ENCODE data around the gene ENTREP1. TPM values are rescaled to one million over a fixed set of nuclear protein-coding genes. Genes with fewer than 3 reads are reported as not detected.

ENTREP1 gene
- total RNA-seq, 2 donors from 2014 or later: 13.7 to 25.8 TPM

- Mint-ChIP-seq H3K9me3 (no peaks in the 10 kb centered on the region), H3K4me1 (peaks cover 9% of the 10 kb centered on the region), H3K36me3 (ENCODE audit: low read depth) (peaks cover 39% of the 10 kb centered on the region), H3K27me3 (ENCODE audit: insufficient read depth) (no peaks in the 10 kb centered on the region), H3K4me3 (no peak overlapping the region), H3K27ac (peak overlapping the region; percentile 31)
- H3K27ac ChIP-seq (ENCODE audit: low read depth, low read length): no peak overlapping the region
- peaks cover 5% of the 10 kb centered on the region for H3K36me3 ChIP-seq (ENCODE audit: control insufficient read depth, insufficient read depth, low read length)
- H3K9ac ChIP-seq (ENCODE audit: extremely low read depth, low read length, poor library complexity, severe bottlenecking): no peak overlapping the region
- H3K27me3 ChIP-seq (ENCODE audit: control insufficient read depth, insufficient read depth, low read length, poor library complexity, severe bottlenecking): no peaks in the 10 kb centered on the region
- 84 to 87% methylated on average over 3 of the region's 3 CpGs for WGBS, 2 experiments (ENCODE audit: insufficient coverage in 1 of 2, insufficient read length in 1 of 2)
- DNase-seq: no peak
- no peaks in the 10 kb centered on the region for H3K9me3 ChIP-seq (ENCODE audit: control insufficient read depth, low read length)
- no peak overlapping the region for H3K4me3 ChIP-seq (ENCODE audit: low read length)
- peaks cover 3% of the 10 kb centered on the region for H3K4me1 ChIP-seq (ENCODE audit: control insufficient read depth, insufficient read depth, low read length)
- TF ChIP-seq, protein P1, sequence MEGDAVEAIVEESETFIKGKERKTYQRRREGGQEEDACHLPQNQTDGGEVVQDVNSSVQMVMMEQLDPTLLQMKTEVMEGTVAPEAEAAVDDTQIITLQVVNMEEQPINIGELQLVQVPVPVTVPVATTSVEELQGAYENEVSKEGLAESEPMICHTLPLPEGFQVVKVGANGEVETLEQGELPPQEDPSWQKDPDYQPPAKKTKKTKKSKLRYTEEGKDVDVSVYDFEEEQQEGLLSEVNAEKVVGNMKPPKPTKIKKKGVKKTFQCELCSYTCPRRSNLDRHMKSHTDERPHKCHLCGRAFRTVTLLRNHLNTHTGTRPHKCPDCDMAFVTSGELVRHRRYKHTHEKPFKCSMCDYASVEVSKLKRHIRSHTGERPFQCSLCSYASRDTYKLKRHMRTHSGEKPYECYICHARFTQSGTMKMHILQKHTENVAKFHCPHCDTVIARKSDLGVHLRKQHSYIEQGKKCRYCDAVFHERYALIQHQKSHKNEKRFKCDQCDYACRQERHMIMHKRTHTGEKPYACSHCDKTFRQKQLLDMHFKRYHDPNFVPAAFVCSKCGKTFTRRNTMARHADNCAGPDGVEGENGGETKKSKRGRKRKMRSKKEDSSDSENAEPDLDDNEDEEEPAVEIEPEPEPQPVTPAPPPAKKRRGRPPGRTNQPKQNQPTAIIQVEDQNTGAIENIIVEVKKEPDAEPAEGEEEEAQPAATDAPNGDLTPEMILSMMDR (conservative IDR thresholded peaks at IDR 0.05): no peak
Measured at GRCh38 chr9:69376651-69377050, 51.6 kb downstream of the ENTREP1 start.

DNA sequence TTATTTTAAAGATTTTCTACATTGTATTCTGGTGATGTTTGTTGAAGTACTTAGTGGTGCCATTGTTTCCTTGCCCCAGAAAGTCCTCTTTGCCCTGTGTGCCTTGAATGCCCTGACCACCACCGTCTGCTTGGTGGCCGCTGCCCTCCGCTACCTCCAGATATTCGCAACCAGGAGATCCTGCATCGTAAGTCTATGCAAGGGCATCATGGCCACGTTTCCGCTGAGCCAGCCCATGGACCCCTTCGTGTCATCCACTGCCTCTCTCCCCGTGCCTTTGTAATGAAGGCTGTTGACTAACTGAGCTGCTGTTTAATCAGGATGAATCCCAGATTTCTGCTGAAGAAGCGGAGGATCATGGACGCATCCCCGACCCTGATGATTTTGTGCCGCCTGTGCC lies 52.3 kb downstream of the ENTREP1 start:
- no peak overlapping the region for H3K4me3 ChIP-seq (ENCODE audit: low read length)
- TF ChIP-seq, protein P1 (conservative IDR thresholded peaks at IDR 0.05): no peak
- Mint-ChIP-seq H3K9me3 (no peaks in the 10 kb centered on the region), H3K4me3 (no peak overlapping the region), H3K27ac (no peak overlapping the region), H3K27me3 (ENCODE audit: insufficient read depth) (no peaks in the 10 kb centered on the region), H3K4me1 (peaks cover 12% of the 10 kb centered on the region), H3K36me3 (ENCODE audit: low read depth) (peaks cover 36% of the 10 kb centered on the region)
- peaks cover 1% of the 10 kb centered on the region for H3K36me3 ChIP-seq (ENCODE audit: control insufficient read depth, insufficient read depth, low read length)
- no peaks in the 10 kb centered on the region for H3K27me3 ChIP-seq (ENCODE audit: control insufficient read depth, insufficient read depth, low read length, poor library complexity, severe bottlenecking)
- no peaks in the 10 kb centered on the region for H3K9me3 ChIP-seq (ENCODE audit: control insufficient read depth, low read length)
- peaks cover 3% of the 10 kb centered on the region for H3K4me1 ChIP-seq (ENCODE audit: control insufficient read depth, insufficient read depth, low read length)
- H3K27ac ChIP-seq (ENCODE audit: low read depth, low read length): no peak overlapping the region
- WGBS, 2 experiments (ENCODE audit: insufficient coverage in 1 of 2, insufficient read length in 1 of 2): 95 to 96% methylated on average over 10 to 13 of the region's 13 CpGs
- DNase-seq: no peak
- H3K9ac ChIP-seq (ENCODE audit: extremely low read depth, low read length, poor library complexity, severe bottlenecking): no peak overlapping the region

DNA sequence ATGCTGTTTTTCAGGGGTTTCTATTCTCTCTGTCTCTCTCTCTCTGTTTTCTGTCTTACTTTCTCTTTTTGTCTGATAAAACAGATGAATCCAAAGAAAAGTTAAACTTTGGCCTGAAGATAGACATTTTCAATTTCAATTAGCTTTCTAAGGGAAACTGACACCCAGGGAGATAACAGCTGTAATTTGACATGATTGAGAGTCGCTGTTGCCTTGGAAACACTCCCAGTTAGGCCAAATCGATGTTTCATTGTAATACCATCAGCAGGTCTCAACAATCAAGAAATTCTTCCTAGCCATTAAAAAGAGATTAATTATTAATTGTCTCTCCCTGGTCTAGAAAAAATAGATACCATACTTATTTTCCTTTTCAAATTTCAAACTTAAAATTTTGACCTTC lies 53.0 kb downstream of the ENTREP1 start:
- no peaks in the 10 kb centered on the region for H3K9me3 Mint-ChIP-seq
- Histone ChIP-seq H3K36me3 (ENCODE audit: control insufficient read depth, insufficient read depth, low read length) (no peaks in the 10 kb centered on the region), H3K4me3 (ENCODE audit: low read length) (no peak overlapping the region), H3K9ac (ENCODE audit: extremely low read depth, low read length, poor library complexity, severe bottlenecking) (no peak overlapping the region), H3K27me3 (ENCODE audit: control insufficient read depth, insufficient read depth, low read length, poor library complexity, severe bottlenecking) (no peaks in the 10 kb centered on the region), H3K9me3 (ENCODE audit: control insufficient read depth, low read length) (no peaks in the 10 kb centered on the region), H3K27ac (ENCODE audit: low read depth, low read length) (no peak overlapping the region), H3K4me1 (ENCODE audit: control insufficient read depth, insufficient read depth, low read length) (peaks cover 3% of the 10 kb centered on the region)
- peaks cover 12% of the 10 kb centered on the region for H3K4me1 Mint-ChIP-seq
- 76 to 92% methylated on average over 2 of the region's 2 CpGs for WGBS, 2 experiments (ENCODE audit: insufficient coverage in 1 of 2, insufficient read length in 1 of 2)
- H3K27me3 Mint-ChIP-seq (ENCODE audit: insufficient read depth): no peaks in the 10 kb centered on the region
- TF ChIP-seq, protein P1 (conservative IDR thresholded peaks at IDR 0.05): no peak
- DNase-seq: no peak
- peaks cover 34% of the 10 kb centered on the region for H3K36me3 Mint-ChIP-seq (ENCODE audit: low read depth)
- no peak overlapping the region for H3K4me3 Mint-ChIP-seq
- H3K27ac Mint-ChIP-seq: no peak overlapping the region

Data from endodermal cell (in vitro differentiated cells).